ENCODE results near the gene ARG2.

DNA sequence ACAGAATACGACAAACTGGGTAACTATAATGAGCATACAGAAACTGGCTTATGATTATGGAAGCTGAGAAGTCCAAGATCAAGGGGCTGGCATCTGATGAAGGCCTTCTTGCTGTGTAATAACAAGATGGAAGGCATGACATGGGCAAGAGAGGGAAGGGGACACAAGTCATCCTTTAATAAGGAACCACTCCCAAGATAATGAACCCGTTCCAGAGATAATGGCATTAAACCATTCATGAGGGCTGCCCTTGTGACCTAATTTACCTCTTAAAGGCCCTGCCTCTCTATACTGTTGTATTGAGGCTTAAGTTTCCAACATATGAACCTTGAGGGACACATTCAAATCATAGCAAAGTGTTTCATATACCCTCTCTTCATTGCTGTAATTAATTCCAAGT, 59.3 kb downstream of the ARG2 start:
- no peak for TF ChIP-seq POLR2A (IDR thresholded peaks at IDR 0.05; ENCODE audit: low read length)
- TF ChIP-seq GATA1 (IDR thresholded peaks at IDR 0.05; ENCODE audit: low read depth, low read length), result no peak

All from erythroblast (primary cell).